Natural killer cell treated with Interleukin-12 subunit alpha and Interleukin-12 subunit beta and Interleukin-15 and Interleukin-18, amount 100 ng/mL, for 72 hours (primary cell): Measurements from ENCODE around the gene MAML3. TPM values are rescaled to one million over a fixed set of nuclear protein-coding genes. Genes with fewer than 3 reads are reported as not detected.
A peak's percentile ranks its signal among the peaks of the same experiment; 100 is the strongest.

Experiments used
- ATAC-seq, 2 donors: fragments of 150-1000 bp; cut with Tn5 transposase in 1 of 2; sonication (Bioruptor Pico), chemical (Tn5 transposase) in 1 of 2; 2 replicates each; pipeline ENCODE4 v1.10.0; 2021
- DNase-seq: peaks from one replicate; pipeline ENCODE4 v3.0.0; 2022; ENCODE audit warnings: low spot score
- H3K27ac Mint-ChIP-seq, 2 donors: 1 replicate in 1 of 2; 2 replicates in 1 of 2; pipeline ENCODE4 v1.8.0; 2022; ENCODE audit warnings: mixed read lengths in 2 of 2, mild to moderate bottlenecking in 1 of 2, moderate library complexity in 1 of 2
- H3K27me3 Mint-ChIP-seq, 2 donors: 1 replicate in 1 of 2; 2 replicates in 1 of 2; pipeline ENCODE4 v1.8.0; 2022; ENCODE audit warnings: mixed read lengths in 2 of 2
- H3K36me3 Mint-ChIP-seq: one replicate; pipeline ENCODE4 v1.8.0; 2022; ENCODE audit warnings: mixed read lengths
- H3K4me1 Mint-ChIP-seq, 2 donors: 1 replicate in 1 of 2; 2 replicates in 1 of 2; pipeline ENCODE4 v1.8.0; 2022; ENCODE audit warnings: low read depth in 2 of 2, mixed read lengths in 2 of 2, mild to moderate bottlenecking in 1 of 2
- H3K4me3 Mint-ChIP-seq: one replicate; pipeline ENCODE4 v1.8.0; 2022; ENCODE audit warnings: mixed read lengths
- H3K9me3 Mint-ChIP-seq: 2 replicates; pipeline ENCODE4 v1.8.0; 2022; ENCODE audit warnings: mixed read lengths
- total RNA-seq, 2 donors: library from RNA; stranded (reverse); gene quantifications; one replicate each; pipeline ENCODE4 v1.2.3, GENCODE V29; 2022

MAML3 gene
- total RNA-seq, 2 donors from 2014 or later, result 0.40 to 1.3 TPM

DNA sequence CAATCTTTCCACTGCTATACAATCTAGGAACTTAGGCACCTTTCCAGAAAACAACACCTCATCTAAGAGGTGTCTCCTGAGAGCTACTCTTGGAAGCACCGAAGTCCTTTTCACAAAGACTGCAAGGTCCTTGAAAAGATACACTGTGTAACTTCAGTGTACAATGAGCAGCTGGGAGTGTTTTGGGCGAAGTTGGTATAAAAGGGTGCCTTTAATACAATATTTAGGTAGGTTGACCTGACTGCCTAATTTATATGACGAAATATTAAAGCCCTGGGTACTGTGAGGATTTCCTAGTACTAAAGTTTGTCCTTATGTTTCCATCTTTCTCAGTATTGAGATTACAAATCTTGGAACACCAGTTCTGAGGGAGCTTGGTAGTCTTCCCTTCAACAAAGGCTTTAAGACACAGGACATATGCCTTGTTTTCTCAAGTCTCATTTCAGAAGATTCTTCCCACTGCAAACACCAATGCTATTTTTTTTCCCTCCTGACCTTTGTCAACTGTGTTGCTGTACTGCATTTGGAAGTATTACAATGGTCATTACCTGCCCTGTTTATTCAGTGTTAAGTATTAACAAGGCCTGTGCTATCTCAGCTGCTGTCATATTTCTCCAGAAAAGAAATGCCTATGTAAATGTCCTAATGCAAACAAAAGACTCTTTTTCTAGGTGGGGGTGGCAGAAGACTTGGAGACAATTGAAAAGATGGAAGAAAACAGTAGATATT, 134.2 kb downstream of the MAML3 start:
- Mint-ChIP-seq H3K4me3 (no peak overlapping the region), H3K36me3 (no peaks in the 10 kb centered on the region), H3K9me3 (no peaks in the 10 kb centered on the region), H3K27me3 (peaks cover 7 to 19% of the 10 kb centered on the region in 2 donors), H3K27ac (no peak overlapping the region), H3K4me1 (no peaks in the 10 kb centered on the region)
- DNase-seq, result no peak
- no peak for ATAC-seq

DNA sequence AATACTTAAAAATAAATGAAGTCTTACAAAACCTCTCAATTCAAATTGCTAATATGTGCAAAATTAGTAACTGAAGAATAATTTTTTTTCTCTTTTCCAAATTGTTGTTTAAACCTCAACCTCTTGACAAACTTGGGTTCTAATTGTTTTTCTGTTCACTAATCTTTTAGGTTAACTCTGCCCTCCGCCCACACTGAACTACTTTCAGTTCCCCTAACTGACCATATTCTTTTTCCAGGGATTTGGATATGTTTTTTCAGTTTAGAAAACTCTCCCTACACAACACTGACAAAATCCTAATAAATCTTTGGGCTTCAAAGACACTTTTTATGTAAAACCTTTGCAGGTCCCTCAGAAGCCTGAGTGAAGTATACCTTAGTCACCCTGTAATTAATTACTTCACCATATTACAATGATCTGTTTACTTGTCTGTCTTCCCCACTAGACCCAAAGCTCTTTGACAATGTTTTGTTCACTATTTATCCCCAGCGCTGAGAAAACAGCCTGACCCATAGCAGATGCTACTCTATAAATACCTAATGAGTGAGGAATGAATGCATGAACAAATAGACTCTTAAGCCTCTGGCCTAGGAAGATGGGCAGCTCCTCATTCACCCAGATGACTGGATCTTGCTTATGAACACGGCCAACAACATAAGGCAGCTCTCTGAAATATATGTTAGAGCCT, 134.9 kb downstream of the MAML3 start:
- DNase-seq (no peak), ATAC-seq (no peak)
- Mint-ChIP-seq H3K4me1 (no peaks in the 10 kb centered on the region), H3K27me3 (peaks cover 9 to 25% of the 10 kb centered on the region in 2 donors), H3K4me3 (no peak overlapping the region), H3K9me3 (no peaks in the 10 kb centered on the region), H3K27ac (no peak overlapping the region), H3K36me3 (no peaks in the 10 kb centered on the region)

DNA sequence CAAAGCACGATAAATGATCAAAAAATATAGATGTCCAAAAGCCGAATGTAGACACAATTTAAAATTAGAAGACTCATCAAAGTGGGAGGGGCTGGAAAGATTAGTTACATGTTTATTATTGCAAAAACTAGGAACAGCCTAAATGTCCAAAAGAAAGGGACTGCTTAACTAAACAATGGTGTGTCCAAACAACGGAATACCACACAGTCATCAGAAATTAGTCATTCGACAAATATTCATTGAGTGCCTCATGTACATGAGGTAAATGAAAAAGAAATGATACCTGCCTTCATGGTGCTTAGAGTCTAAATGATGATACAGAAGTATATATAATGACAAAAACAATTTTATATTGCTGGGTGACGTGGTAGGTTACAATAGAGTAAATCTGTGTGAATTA, 139.7 kb downstream of the MAML3 start:
- ATAC-seq, result no peak
- Mint-ChIP-seq H3K36me3 (no peaks in the 10 kb centered on the region), H3K27me3 (peaks cover 18 to 46% of the 10 kb centered on the region in 2 donors), H3K27ac (no peak overlapping the region), H3K4me1 (peaks cover 9% of the 10 kb centered on the region in 2 donors), H3K9me3 (no peaks in the 10 kb centered on the region), H3K4me3 (no peak overlapping the region)
- no peak for DNase-seq

DNA sequence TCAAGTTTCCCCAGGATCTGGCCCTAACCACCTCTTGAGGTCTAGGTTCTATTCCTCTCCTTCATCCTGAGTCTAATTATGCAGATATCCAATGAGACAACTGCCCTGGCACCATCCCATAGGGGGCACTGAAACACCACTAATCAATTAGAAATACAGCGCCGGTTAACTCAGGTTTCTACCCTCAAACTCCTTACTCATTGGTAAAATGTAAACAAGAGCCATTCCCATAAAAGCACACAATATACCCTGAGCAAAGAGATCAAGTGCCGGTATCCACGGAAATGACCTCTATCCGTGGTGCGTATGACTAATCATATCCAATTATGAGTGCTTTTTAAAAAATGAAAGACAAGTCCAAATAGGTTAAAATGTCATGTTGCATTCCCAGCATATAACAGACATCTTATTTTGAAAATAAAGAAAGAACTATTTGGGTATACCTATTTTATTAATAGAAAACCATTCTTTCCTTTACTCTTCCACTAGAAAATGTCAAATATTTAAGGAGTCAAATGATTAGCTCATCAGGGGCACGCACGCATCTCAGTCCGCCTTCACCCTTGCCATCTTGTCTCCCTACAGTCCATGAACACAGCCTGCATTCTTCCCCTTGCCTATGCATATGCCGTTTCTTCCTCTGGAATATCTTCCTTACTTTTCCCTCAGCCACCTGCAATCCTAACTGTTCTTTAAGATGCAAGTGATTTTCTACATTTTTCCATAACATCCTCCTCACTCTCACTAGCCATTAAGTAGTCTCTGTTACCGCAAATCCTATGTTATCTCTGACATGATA, 141.1 kb downstream of the MAML3 start:
- H3K4me3 Mint-ChIP-seq, result no peak overlapping the region
- DNase-seq (no peak), ATAC-seq (peak; percentile 76 to 88)
- H3K9me3 Mint-ChIP-seq, result no peaks in the 10 kb centered on the region
- H3K27ac Mint-ChIP-seq, result peak overlapping the region in 1 of 2 donors; percentile 13
- H3K4me1 Mint-ChIP-seq, result peaks cover 9% of the 10 kb centered on the region in 2 donors
- H3K27me3 Mint-ChIP-seq, result peaks cover 18 to 48% of the 10 kb centered on the region in 2 donors
- no peaks in the 10 kb centered on the region for H3K36me3 Mint-ChIP-seq

DNA sequence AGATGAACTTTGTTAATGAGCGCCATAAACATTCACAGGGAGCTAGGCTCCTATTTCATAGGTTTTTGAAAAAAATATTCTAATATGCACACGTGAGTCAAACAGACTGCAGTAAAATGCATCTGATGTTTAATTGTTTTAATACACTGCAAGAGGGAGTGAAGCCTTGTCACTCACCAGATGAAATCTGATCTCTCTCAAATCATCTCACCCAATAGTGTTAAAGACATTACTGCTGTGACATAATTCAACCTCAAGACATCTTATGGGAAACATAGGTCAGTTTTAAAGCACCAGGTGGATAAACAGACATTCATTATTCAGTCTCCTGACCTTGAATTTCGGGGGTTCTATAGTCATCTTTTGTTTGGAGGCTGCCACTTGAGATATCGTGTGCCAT, 148.3 kb downstream of the MAML3 start:
- H3K36me3 Mint-ChIP-seq, result no peaks in the 10 kb centered on the region

DNA sequence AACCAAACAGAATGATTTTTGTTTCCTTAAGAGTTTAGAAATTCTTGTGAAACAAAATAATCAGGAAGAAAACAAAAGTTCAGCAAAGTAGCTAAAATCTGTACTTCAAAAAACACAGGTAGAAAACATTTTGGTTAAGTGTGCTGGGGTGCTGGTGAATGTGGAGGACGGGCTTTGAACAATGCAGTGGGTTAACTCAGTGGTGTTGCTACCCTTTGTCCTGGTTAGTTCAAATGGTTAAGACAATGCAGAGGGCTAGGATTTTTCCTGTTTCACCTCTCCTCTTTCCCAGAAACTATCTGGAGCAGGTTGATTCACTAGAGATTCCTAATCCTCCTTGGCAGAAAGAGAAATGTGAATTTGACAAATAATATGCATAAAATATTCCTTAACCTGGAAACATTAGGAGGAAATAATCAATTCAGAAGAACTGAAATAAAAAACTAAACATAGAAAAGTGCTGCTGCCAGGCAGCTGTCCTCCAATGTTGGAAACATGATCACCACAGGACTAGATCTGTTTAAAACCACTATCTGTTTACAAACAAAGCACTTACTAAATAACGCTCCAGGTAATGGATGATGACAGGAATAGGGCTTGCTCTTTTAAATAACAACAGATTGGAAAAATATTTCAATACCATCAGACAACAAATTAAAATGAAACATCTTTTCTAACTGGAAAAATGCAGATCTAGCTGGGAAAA, 148.9 kb downstream of the MAML3 start:
- ATAC-seq (no peak), DNase-seq (no peak)
- Mint-ChIP-seq H3K36me3 (no peaks in the 10 kb centered on the region), H3K9me3 (no peaks in the 10 kb centered on the region), H3K4me1 (no peaks in the 10 kb centered on the region), H3K27me3 (peaks cover 13 to 37% of the 10 kb centered on the region in 2 donors), H3K27ac (no peak overlapping the region), H3K4me3 (no peak overlapping the region)

More for the DNA sequence above, 148.3 kb downstream of the MAML3 start:
- Mint-ChIP-seq H3K9me3 (no peaks in the 10 kb centered on the region), H3K27me3 (peaks cover 15 to 37% of the 10 kb centered on the region in 2 donors), H3K4me3 (no peak overlapping the region), H3K27ac (no peak overlapping the region), H3K4me1 (no peaks in the 10 kb centered on the region)
- ATAC-seq (no peak), DNase-seq (no peak)

DNA sequence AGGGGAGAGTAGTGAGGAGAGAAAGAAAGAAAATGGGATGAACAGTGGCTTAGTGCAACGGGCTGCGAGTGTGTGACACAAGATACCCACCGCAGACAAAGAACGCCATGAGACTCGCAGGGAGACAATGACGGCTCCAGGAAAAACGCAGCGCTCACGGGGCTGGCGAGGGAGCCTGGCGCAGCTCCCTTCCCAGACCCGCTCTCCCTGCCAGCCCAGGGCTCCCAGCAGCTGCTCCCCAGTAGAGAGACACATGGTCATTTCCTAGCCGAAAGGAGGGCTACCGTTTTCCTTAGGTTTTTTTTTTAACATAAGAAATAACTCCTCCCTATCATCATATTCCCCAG, 149.5 kb downstream of the MAML3 start:
- H3K27ac Mint-ChIP-seq, result no peak overlapping the region
- no peaks in the 10 kb centered on the region for H3K4me1 Mint-ChIP-seq
- DNase-seq (no peak), ATAC-seq (no peak)
- no peaks in the 10 kb centered on the region for H3K9me3 Mint-ChIP-seq
- peaks cover 11 to 34% of the 10 kb centered on the region in 2 donors for H3K27me3 Mint-ChIP-seq
- no peak overlapping the region for H3K4me3 Mint-ChIP-seq
- no peaks in the 10 kb centered on the region for H3K36me3 Mint-ChIP-seq

DNA sequence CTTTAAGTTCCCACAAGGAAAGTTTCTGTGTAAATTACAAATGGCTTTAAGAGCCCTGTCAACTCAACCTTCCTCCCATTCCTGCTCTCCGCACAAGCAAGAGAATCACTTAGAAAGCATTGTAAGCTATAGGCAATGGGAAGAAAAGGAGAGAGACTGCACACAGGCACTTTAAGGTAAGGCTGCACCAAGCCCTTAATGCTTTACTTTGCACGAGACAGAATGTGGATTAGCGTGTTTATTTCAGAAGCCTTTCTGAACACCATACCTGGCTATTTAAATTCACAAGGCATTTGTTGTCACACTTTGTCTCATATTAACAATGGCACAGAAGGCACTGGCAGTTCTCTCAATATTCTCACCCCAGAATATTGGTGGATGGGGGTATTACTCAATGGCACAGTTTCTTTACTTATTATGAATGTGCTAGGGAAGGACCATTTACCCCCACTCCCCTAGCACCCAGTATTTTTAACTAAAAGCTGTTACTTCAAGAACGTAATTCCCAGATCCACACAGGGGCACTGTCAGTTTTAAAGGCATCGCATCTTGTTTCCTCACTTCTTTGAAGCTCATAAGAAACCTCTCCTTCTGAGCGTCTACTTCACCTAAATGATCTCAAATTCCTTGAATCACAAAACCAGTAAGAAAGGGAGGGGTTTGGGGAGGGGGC, 150.0 kb downstream of the MAML3 start:
- ATAC-seq, result no peak
- H3K4me1 Mint-ChIP-seq, result no peaks in the 10 kb centered on the region
- H3K36me3 Mint-ChIP-seq, result no peaks in the 10 kb centered on the region
- H3K4me3 Mint-ChIP-seq, result no peak overlapping the region
- H3K27me3 Mint-ChIP-seq, result peaks cover 12 to 34% of the 10 kb centered on the region in 2 donors
- H3K9me3 Mint-ChIP-seq, result no peaks in the 10 kb centered on the region
- no peak for DNase-seq
- no peak overlapping the region for H3K27ac Mint-ChIP-seq

DNA sequence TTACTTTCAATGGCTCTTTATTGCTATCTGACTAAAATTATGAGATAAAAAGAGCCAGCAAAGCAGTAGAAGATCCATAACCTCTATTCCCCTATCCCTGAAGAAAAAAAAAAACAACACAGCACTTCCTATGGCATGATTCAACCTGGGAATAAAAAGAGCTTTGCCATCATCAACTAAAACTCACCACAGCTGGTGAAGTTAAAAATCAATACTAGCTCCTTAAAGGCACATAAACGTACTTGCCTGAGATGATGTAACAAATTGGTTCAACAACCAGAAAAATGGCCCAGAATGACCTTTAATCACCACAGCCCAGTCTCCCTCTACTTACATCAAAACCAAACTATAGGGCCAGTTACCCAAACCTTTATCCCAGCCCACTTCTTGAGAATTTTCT, 153.8 kb downstream of the MAML3 start:
- H3K36me3 Mint-ChIP-seq, result no peaks in the 10 kb centered on the region
- no peak overlapping the region for H3K4me3 Mint-ChIP-seq
- ATAC-seq (no peak), DNase-seq (no peak)
- no peaks in the 10 kb centered on the region for H3K4me1 Mint-ChIP-seq
- peaks cover 15 to 43% of the 10 kb centered on the region in 2 donors for H3K27me3 Mint-ChIP-seq
- H3K27ac Mint-ChIP-seq, result no peak overlapping the region
- no peaks in the 10 kb centered on the region for H3K9me3 Mint-ChIP-seq

DNA sequence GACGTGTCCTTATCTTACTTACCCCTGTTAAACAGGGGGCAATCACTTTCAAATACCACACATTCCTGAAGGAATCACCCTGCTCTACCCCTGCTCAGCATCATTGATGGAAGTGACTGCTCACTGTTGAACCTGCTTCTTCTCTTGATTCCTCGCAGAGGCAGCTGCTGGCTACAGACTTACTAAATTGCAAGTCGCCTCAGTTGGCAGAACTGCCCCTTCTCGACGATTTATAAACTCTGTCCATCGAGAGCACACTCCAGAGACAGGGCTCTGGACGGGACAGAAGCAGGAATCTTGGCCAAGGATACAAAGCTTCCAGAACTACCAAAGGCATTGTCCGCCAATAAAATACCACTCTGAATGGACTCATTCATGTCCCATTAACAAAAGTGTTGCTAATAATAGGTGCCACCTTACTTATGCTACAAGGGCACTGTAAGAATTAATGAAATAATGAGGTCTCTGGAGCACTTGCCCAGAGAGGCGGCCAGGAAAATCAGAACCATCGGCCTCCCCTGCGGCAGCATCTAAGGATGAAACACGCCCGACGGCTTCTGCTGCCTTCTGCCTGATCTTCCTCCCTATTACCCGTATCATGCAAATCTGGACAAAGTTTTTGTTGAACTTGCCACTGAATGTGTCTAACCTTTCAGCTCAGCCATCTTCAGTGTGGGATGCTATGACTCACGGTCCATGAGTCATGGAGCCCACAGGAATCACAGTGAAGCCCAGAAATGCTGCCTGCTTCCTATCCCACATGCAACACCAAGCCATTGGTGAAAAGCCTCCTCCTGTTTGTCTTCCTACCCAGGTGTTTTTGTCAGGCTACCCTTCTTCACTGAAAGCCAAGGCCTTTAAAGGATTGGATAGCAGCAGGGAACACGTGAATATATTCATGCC, 164.9 kb downstream of the MAML3 start:
- Mint-ChIP-seq H3K9me3 (no peaks in the 10 kb centered on the region), H3K27ac (no peak overlapping the region), H3K36me3 (no peaks in the 10 kb centered on the region), H3K27me3 (peaks cover 8 to 10% of the 10 kb centered on the region in 2 donors), H3K4me3 (no peak overlapping the region), H3K4me1 (peaks cover 0 to 10% of the 10 kb centered on the region in 2 donors)
- DNase-seq (no peak), ATAC-seq (peak; percentile 52 to 61)

DNA sequence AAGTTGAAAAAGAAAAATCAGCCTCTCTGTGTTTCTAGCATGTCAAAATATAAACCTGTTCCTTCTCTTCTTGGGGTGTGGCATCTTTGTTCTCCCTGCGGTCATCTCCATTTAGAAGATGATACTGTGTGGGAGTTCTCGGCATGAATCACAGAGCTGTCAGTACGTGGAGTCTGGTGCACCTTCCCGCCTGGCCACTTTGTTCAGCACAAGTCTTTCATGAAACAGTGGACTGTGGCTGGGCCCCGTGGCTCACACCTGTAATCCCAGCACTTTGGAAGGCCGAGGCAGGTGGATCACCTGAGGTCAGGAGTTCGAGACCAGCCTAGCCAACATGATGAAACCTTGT, 166.5 kb downstream of the MAML3 start:
- no peaks in the 10 kb centered on the region for H3K9me3 Mint-ChIP-seq
- peaks cover 15 to 24% of the 10 kb centered on the region in 2 donors for H3K27me3 Mint-ChIP-seq
- no peak overlapping the region for H3K27ac Mint-ChIP-seq
- DNase-seq (no peak), ATAC-seq (no peak)
- H3K36me3 Mint-ChIP-seq, result no peaks in the 10 kb centered on the region
- peaks cover 0 to 10% of the 10 kb centered on the region in 2 donors for H3K4me1 Mint-ChIP-seq
- no peak overlapping the region for H3K4me3 Mint-ChIP-seq

DNA sequence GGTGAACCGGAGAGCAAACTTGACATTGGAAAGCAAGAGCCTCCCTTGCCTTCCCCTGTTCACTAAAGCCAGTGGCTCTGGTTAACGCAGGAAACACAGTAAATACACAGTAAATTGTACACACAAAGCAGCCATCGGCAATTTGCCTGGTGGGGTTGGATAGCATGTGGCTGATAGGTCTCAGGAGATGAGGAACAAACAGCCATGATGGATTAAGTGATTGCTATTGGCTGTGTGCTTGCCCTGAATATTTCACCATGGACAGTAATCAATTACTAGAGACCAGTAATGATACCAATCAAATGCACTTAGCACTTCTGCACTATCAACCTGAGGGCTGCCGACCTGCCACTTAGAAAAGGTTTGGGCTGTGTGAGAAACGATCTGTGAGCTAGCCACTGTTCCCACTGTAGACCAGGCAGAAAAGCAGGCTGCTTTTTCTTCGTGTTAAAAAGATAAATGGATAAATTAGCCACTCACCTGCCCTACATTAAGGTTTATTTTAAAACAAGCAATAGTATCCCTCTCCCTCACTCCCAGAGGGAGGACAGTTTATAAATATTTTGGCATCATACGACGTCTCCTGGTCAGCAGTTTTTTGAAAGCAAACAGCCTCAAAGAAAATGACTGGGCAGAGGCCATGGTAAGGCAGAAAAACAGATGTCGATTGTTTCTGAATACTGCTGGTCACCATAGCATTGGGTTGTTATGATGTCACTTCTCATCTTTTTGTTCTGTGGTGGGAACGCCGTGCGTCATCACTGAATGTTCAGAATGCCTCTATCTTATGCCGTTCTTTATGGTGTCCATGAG, 167.1 kb downstream of the MAML3 start:
- Mint-ChIP-seq H3K36me3 (no peaks in the 10 kb centered on the region), H3K27ac (peak overlapping the region in 1 of 2 donors; percentile 20), H3K4me1 (peaks cover 0 to 10% of the 10 kb centered on the region in 2 donors), H3K27me3 (peaks cover 18 to 30% of the 10 kb centered on the region in 2 donors), H3K9me3 (no peaks in the 10 kb centered on the region), H3K4me3 (no peak overlapping the region)
- ATAC-seq, result no peak
- DNase-seq, result no peak
